CD4-positive, alpha-beta T cell (primary cell): ENCODE results near the gene PDIK1L. TPM values are rescaled to one million over a fixed set of nuclear protein-coding genes. Genes with fewer than 3 reads are reported as not detected.

Source experiments
- ATAC-seq: fragments of 200-7000 bp; cut with Tn5 transposase; one replicate; pipeline ENCODE4 v1.10.0; 2022; ENCODE audit warnings: mild to moderate bottlenecking; ENCODE audit not compliant: poor library complexity
- CTCF ChIA-PET: fragments of 350-600 bp; sonication (Branson Sonifier 250); formaldehyde crosslinking; loops from one replicate; lab custom pipeline; 2021; ENCODE audit warnings: antibody characterized with exemption, inconsistent platforms; lab: Charles Lee
- POLR2A ChIA-PET: fragments of 350-600 bp; sonication (Branson Sonifier 250); formaldehyde crosslinking; loops from one replicate; lab custom pipeline; 2021; ENCODE audit warnings: antibody characterized with exemption, inconsistent platforms; lab: Charles Lee
- DNase-seq, 14 experiments: peaks; one replicate each; pipeline ENCODE4 v3.0.0-alpha.2; 2013 to 2020; ENCODE audit warnings: mixed read lengths in 2 of 14
- H3K27ac ChIP-seq, 2 donors: one replicate each; pipeline versions ENCODE4 v1.5.1 to v1.7.0; 2013; ENCODE audit warnings: low read length in 2 of 2, low read depth in 1 of 2, mild to moderate bottlenecking in 1 of 2
- H3K27me3 ChIP-seq, 2 experiments: 1 replicate in 1 of 2; 2 replicates in 1 of 2; pipeline versions ENCODE4 v1.6.1 to v1.7.0; 2013; ENCODE audit warnings: low read length in 2 of 2, control low read depth in 1 of 2, mild to moderate bottlenecking in 1 of 2, moderate library complexity in 1 of 2; ENCODE audit not compliant: insufficient read depth in 2 of 2, control insufficient read depth in 1 of 2
- H3K36me3 ChIP-seq: one replicate; pipeline ENCODE4 v1.6.1; 2013; ENCODE audit warnings: low read length, control low read depth; ENCODE audit not compliant: insufficient read depth
- H3K4me1 ChIP-seq: one replicate; pipeline ENCODE4 v1.6.1; 2013; ENCODE audit warnings: low read length, control low read depth; ENCODE audit not compliant: insufficient read depth
- H3K4me3 ChIP-seq: one replicate; pipeline ENCODE4 v1.5.1; 2013; ENCODE audit warnings: mild to moderate bottlenecking, low read length, moderate library complexity
- H3K9me3 ChIP-seq, 2 experiments: 1 replicate in 1 of 2; 2 replicates in 1 of 2; pipeline versions ENCODE4 v1.6.1 to v1.7.0; 2013; ENCODE audit warnings: low read length in 2 of 2, mild to moderate bottlenecking in 2 of 2, control low read depth in 1 of 2, moderate library complexity in 1 of 2; ENCODE audit not compliant: control insufficient read depth in 1 of 2, insufficient read depth in 1 of 2
- H3K27ac Mint-ChIP-seq: one replicate; pipeline ENCODE4 v1.8.0; 2020; ENCODE audit warnings: mixed read lengths
- H3K27me3 Mint-ChIP-seq: one replicate; pipeline ENCODE4 v1.8.0; 2021; ENCODE audit warnings: mixed read lengths
- H3K36me3 Mint-ChIP-seq: one replicate; pipeline ENCODE4 v1.8.0; 2021; ENCODE audit warnings: low read depth, mixed read lengths
- H3K4me1 Mint-ChIP-seq: one replicate; pipeline ENCODE4 v1.8.0; 2021; ENCODE audit warnings: low read depth, mixed read lengths
- H3K4me3 Mint-ChIP-seq: one replicate; pipeline ENCODE4 v1.8.0; 2020; ENCODE audit warnings: mild to moderate bottlenecking, mixed read lengths
- H3K9me3 Mint-ChIP-seq: one replicate; pipeline ENCODE4 v1.8.0; 2020; ENCODE audit warnings: mixed read lengths
- intact Hi-C, 2 experiments: fragments of 100-400 bp; cut with DNase I in 1 of 2; cut with micrococcal nuclease in 1 of 2; formaldehyde crosslinking; loops; one replicate each; pipeline versions ENCODE4 v1.15.1 to v1.9.0; 2023 to 2025; cut with DNase I, micrococcal nuclease
- total RNA-seq, 174 experiments: library from RNA in 2 of 174; stranded (reverse) in 2 of 174; gene quantifications; one replicate each; pipeline ENCODE4 v1.2.3 and lab custom pipeline; 2021 to 2026
- TF ChIP-seq, protein P1 (sequence below): fragments of 200-600 bp; IDR thresholded peaks from one replicate; pipeline ENCODE4 v1.8.0; 2022; ENCODE audit warnings: antibody characterized with exemption, mild to moderate bottlenecking

Gene PDIK1L
- total RNA-seq, 2 experiments from 2014 or later = 9.5 to 9.9 TPM

DNA sequence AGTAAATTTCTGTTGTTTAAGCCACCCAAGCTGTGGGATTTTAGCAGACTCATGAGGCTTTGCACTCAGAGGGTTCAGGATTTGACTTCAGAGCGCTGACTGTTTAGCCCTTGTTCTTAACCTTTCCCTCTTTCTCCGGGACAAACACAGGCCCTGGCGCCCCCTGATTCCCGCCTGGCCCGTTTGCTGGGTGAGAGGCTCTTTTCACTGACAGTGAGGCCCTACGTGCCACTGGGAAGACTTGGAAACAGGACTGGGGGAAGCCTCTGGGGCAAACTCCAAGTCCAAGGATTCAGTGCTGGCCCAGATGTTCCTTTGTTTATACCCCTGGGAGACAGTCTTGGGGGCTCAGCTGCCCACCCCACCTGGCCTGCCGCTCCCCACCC, 32.5 kb upstream of the PDIK1L start:
- intact Hi-C loops = no loop called here
- Mint-ChIP-seq H3K27me3 (peaks cover 11% of the 10 kb centered on the region), H3K36me3 (no peaks in the 10 kb centered on the region)

DNA sequence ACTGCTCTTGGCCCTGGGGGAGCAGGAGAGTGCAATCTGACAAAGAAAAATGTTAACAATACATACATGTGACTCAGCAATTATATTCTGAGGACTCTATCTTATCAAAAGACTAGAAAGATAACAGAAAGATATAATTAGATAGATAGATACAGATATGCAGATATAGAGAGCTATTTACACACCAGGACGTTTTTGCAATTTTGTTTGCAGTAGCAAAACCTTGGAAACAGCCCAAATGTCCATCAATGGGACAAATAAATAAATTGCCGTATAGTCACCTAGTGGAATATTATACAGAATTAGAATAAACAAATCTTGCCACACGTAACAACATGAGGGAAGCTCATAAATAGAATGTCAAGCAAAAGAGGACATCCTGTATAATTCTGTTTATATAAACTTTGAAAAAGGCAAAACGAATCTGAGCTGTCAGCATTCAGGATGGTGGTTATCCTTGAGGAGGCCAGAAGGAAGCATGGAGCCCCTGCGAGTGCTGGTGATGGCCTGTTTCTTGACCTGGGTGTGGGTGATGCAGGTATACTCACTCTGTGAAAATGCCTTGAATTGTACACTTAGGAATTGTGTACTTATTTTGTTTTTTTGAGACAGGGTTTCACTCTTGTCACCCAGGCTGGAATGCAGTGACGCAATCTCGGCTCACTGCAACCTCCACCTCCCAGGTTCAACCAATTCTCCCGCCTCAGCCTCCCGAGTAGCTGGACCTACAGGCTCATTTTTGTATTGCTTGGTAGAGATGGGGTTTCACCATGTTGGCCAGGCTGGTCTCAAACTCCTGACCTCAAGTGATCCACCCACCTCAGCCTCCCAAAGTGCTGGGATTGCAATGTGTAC, 31.4 kb upstream of the PDIK1L start:
- H3K27ac Mint-ChIP-seq = no peak overlapping the region
- H3K36me3 ChIP-seq = no peaks in the 10 kb centered on the region
- ChIA-PET CTCF (no interaction called here), POLR2A (no interaction called here)
- H3K27me3 Mint-ChIP-seq = peaks cover 15% of the 10 kb centered on the region
- H3K4me1 Mint-ChIP-seq = peaks cover 8% of the 10 kb centered on the region
- H3K27me3 ChIP-seq = peaks cover 4 to 11% of the 10 kb centered on the region in 2 experiments
- H3K36me3 Mint-ChIP-seq = no peaks in the 10 kb centered on the region
- no peak overlapping the region for H3K27ac ChIP-seq
- H3K4me3 Mint-ChIP-seq = no peak overlapping the region
- H3K4me1 ChIP-seq = peaks cover 7% of the 10 kb centered on the region
- no peaks in the 10 kb centered on the region for H3K9me3 Mint-ChIP-seq
- ATAC-seq (no peak), DNase-seq (no peak)
- intact Hi-C loops = loop anchor here in 1 of 2 experiments (10.0 kb wide), 1 partner anchor 175 kb away; no protein-coding TSS in a partner anchor
- H3K9me3 ChIP-seq = peaks cover 0 to 6% of the 10 kb centered on the region in 2 experiments
- H3K4me3 ChIP-seq = no peak overlapping the region
- TF ChIP-seq, protein P1, sequence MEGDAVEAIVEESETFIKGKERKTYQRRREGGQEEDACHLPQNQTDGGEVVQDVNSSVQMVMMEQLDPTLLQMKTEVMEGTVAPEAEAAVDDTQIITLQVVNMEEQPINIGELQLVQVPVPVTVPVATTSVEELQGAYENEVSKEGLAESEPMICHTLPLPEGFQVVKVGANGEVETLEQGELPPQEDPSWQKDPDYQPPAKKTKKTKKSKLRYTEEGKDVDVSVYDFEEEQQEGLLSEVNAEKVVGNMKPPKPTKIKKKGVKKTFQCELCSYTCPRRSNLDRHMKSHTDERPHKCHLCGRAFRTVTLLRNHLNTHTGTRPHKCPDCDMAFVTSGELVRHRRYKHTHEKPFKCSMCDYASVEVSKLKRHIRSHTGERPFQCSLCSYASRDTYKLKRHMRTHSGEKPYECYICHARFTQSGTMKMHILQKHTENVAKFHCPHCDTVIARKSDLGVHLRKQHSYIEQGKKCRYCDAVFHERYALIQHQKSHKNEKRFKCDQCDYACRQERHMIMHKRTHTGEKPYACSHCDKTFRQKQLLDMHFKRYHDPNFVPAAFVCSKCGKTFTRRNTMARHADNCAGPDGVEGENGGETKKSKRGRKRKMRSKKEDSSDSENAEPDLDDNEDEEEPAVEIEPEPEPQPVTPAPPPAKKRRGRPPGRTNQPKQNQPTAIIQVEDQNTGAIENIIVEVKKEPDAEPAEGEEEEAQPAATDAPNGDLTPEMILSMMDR = no peak

More for the DNA sequence above, 32.5 kb upstream of the PDIK1L start:
- Mint-ChIP-seq H3K9me3 (no peaks in the 10 kb centered on the region), H3K4me1 (peaks cover 8% of the 10 kb centered on the region), H3K4me3 (no peak overlapping the region), H3K27ac (no peak overlapping the region)
- Histone ChIP-seq H3K27me3 (peaks cover 5 to 11% of the 10 kb centered on the region in 2 experiments), H3K4me3 (no peak overlapping the region), H3K36me3 (no peaks in the 10 kb centered on the region), H3K27ac (no peak overlapping the region), H3K9me3 (peaks cover 0 to 6% of the 10 kb centered on the region in 2 experiments), H3K4me1 (peaks cover 7% of the 10 kb centered on the region)
- CTCF ChIA-PET = no interaction called here
- ATAC-seq = no peak
- DNase-seq = no peak
- TF ChIP-seq, protein P1 = no peak
- POLR2A ChIA-PET = no interaction called here

DNA sequence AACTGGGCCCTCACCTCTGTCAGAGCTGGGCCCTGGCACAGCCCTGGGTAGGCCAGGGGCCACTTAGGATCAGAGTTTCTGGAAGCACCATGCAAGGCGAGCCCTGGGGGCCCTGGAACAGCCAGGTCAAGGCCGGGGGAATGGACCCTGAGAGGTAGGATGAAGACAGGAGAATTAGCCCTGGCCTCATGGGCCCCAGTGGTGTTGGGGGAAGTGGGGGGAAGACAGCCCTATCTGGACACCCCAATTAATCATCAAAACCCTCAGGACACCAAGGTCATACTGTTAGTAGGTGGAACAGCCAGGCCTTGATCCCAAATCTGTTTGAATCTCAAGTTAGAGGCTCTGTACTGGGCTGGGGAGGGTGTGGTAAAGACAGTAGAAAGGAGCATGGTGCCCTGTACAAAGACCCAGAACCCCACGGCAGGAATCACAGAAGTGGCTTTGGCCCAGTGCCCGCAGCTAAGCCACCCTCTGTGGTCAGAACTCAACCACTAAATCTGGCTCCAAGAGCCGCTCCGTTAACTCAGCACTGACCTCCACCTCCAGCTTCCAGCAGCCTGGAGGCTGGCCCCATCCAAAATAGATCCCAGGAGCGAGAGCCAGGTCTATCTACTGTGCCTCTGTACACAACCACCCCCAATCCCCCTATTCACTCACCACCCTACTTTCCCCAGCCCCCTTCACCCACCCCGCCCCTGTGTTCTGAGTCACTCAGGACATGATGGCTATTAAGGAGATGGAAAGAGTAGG, 30.2 kb upstream of the PDIK1L start:
- Histone ChIP-seq H3K27me3 (peaks cover 0 to 11% of the 10 kb centered on the region in 2 experiments), H3K27ac (no peak overlapping the region), H3K4me3 (no peak overlapping the region), H3K4me1 (no peaks in the 10 kb centered on the region), H3K9me3 (peaks cover 0 to 6% of the 10 kb centered on the region in 2 experiments), H3K36me3 (no peaks in the 10 kb centered on the region)
- DNase-seq = no peak
- ChIA-PET POLR2A (no interaction called here), CTCF (no interaction called here)
- intact Hi-C loops = loop anchor here in 1 of 2 experiments (10.0 kb wide), 1 partner anchor 173 kb away; no protein-coding TSS in a partner anchor
- no peak overlapping the region for H3K4me3 Mint-ChIP-seq
- TF ChIP-seq, protein P1 = no peak
- no peaks in the 10 kb centered on the region for H3K4me1 Mint-ChIP-seq
- no peaks in the 10 kb centered on the region for H3K36me3 Mint-ChIP-seq
- no peaks in the 10 kb centered on the region for H3K9me3 Mint-ChIP-seq
- H3K27me3 Mint-ChIP-seq = peaks cover 23% of the 10 kb centered on the region
- no peak for ATAC-seq
- no peak overlapping the region for H3K27ac Mint-ChIP-seq
